HepG2 (cell line): ENCODE measurements around the gene PXYLP1. TPM values are rescaled to one million over a fixed set of nuclear protein-coding genes. Genes with fewer than 3 reads are reported as not detected.
A peak's percentile ranks its signal among the peaks of the same experiment; 100 is the strongest.

ENCODE experiments used
- ATF3 ChIP-seq: sonication (generic); formaldehyde crosslinking; IDR thresholded peaks from 2 replicates; pipeline ENCODE4 v1.4.0; 2020; ENCODE audit warnings: missing genetic modification reagents
- E2F2 ChIP-seq: sonication (generic); formaldehyde crosslinking; IDR thresholded peaks from 2 replicates; pipeline ENCODE4 v1.4.0; 2020; ENCODE audit warnings: missing genetic modification reagents, borderline replicate concordance
- FOSL1 ChIP-seq: sonication (generic); formaldehyde crosslinking; IDR thresholded peaks from 2 replicates; pipeline ENCODE4 v1.9.0; 2021; ENCODE audit warnings: missing genetic modification reagents, borderline replicate concordance
- FOXK2 ChIP-seq: fragments of 450-650 bp; IDR thresholded peaks from 2 replicates; pipeline ENCODE4 v1.6.1; 2016
- KDM5A ChIP-seq: fragments of 200-600 bp; sonication (generic); IDR thresholded peaks from 2 replicates; pipeline ENCODE4 v1.7.0; 2018; ENCODE audit warnings: antibody characterized with exemption, mild to moderate bottlenecking, low read length, borderline replicate concordance
- MIER3 ChIP-seq: IDR thresholded peaks from 2 replicates; pipeline ENCODE4 v1.6.1; 2016; ENCODE audit warnings: missing compliant biosample characterization, borderline replicate concordance
- NFYB ChIP-seq: sonication (generic); formaldehyde crosslinking; IDR thresholded peaks from 2 replicates; pipeline ENCODE4 v1.4.0; 2020; ENCODE audit warnings: missing genetic modification reagents
- NONO ChIP-seq, 2 experiments: fragments of 450-650 bp in 1 of 2; sonication (generic) in 1 of 2; formaldehyde crosslinking in 1 of 2; IDR thresholded peaks in 1 of 2; conservative IDR thresholded peaks in 1 of 2; 2 replicates each; pipeline versions ENCODE4 v1.6.1 to v1.8.0; 2017 to 2022; ENCODE audit warnings: mild to moderate bottlenecking in 1 of 2, missing genetic modification reagents in 1 of 2, moderate library complexity in 1 of 2
- SSRP1 ChIP-seq: IDR thresholded peaks from 2 replicates; pipeline ENCODE4 v1.6.1; 2016; ENCODE audit warnings: control low read depth
- TEAD3 ChIP-seq: optimal IDR thresholded peaks from 2 replicates; pipeline ENCODE3; 2016; ENCODE audit warnings: borderline replicate concordance
- USF2 ChIP-seq, 2 experiments: sonication (generic) in 1 of 2; formaldehyde crosslinking in 1 of 2; IDR thresholded peaks; 2 replicates each; pipeline versions ENCODE4 v1.5.1 to v1.6.1; 2011 to 2020; ENCODE audit warnings: borderline replicate concordance in 1 of 2, low read depth in 1 of 2, low read length in 1 of 2, mild to moderate bottlenecking in 1 of 2, missing genetic modification reagents in 1 of 2, moderate library complexity in 1 of 2
- ZNF44 ChIP-seq: sonication (generic); formaldehyde crosslinking; IDR thresholded peaks from 2 replicates; pipeline ENCODE4 v1.5.1; 2020; ENCODE audit warnings: mild to moderate bottlenecking, missing genetic modification reagents
- ZNF549 ChIP-seq: sonication (generic); formaldehyde crosslinking; IDR thresholded peaks from 2 replicates; pipeline ENCODE4 v1.5.0; 2020; ENCODE audit warnings: missing genetic modification reagents
- ZNF660 ChIP-seq: sonication (generic); formaldehyde crosslinking; IDR thresholded peaks from 2 replicates; pipeline ENCODE4 v1.5.1; 2020; ENCODE audit warnings: mild to moderate bottlenecking, low read depth, missing genetic modification reagents, borderline replicate concordance
- ZNF720 ChIP-seq: sonication (generic); formaldehyde crosslinking; IDR thresholded peaks from 2 replicates; pipeline ENCODE4 v1.4.0; 2020; ENCODE audit warnings: missing genetic modification reagents
- ZNF782 ChIP-seq: sonication (generic); formaldehyde crosslinking; IDR thresholded peaks from 2 replicates; pipeline ENCODE4 v1.4.0; 2020; ENCODE audit warnings: missing genetic modification reagents, mild to moderate bottlenecking, borderline replicate concordance
- polyA plus RNA-seq, 8 experiments: library from polyadenylated mRNA; depleted of rRNA in 3 of 8; stranded (reverse) in 7 of 8; unstranded in 1 of 8; fragments of >200 nt; fragmentation: Illumina TruSeq in 4 of 8; extraction: Trizol in 4 of 8; gene quantifications; 2 replicates each; pipeline versions ENCODE4 v1.2.1 to v1.2.3, GENCODE V29; 2011 to 2016; ENCODE audit warnings: low read depth in 4 of 8, missing spikeins in 1 of 8, mixed read lengths in 1 of 8; ENCODE audit not compliant: insufficient read depth in 1 of 8
- total RNA-seq, 5 experiments: library from RNA; depleted of rRNA; stranded (reverse); fragments of >200 nt; fragmentation: Illumina TruSeq; extraction: Trizol; gene quantifications; 2 replicates each; pipeline ENCODE4 v1.2.3, GENCODE V29; 2016; ENCODE audit warnings: low read depth in 1 of 5
- TF ChIP-seq, protein P1 (sequence below): sonication (generic); formaldehyde crosslinking; IDR thresholded peaks from 2 replicates; pipeline ENCODE4 v1.4.0; 2020; ENCODE audit warnings: mild to moderate bottlenecking, low read depth, missing genetic modification reagents
- TF ChIP-seq, protein P2 (sequence below): sonication (generic); formaldehyde crosslinking; IDR thresholded peaks from 2 replicates; pipeline ENCODE4 v1.5.0; 2020; ENCODE audit warnings: mild to moderate bottlenecking, missing genetic modification reagents, borderline replicate concordance

PXYLP1 gene
- total and polyA plus RNA-seq, 2 of the 13 experiments (the other 11 are each of a cell fraction or from before 2014, with no cell fraction given), result 4.9 to 8.1 TPM

DNA sequence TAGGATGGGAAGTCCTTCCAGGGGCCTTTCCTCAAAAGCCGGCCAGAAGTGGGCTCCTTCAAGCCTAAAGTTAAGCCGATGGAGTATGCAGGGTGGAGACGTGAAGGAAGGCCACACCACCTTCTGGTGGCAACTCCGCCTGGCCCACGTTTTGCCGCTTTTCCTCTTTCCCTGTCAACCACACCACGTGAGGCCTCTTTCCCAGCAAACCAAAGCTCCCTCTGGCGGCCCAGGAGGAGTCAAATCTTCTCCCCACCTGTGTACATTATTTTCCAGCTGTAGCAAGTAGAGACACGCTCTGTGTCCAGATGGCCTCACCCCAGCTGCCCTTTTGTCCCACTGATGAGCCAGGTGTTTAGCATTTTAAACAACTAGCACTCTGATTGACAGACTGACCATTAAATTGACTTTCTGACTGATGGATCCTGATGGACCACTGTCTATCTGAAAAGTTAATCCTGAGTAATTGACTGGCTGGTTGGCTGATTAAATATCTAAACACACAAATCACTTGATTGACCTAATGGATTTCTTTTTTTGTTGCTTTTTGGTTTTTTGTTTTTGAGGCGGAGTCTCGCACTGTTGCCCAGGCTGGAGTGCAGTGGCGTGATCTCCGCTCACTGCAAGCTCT lies 77.1 kb downstream of the PXYLP1 start (continued):
- TF ChIP-seq, protein P1, sequence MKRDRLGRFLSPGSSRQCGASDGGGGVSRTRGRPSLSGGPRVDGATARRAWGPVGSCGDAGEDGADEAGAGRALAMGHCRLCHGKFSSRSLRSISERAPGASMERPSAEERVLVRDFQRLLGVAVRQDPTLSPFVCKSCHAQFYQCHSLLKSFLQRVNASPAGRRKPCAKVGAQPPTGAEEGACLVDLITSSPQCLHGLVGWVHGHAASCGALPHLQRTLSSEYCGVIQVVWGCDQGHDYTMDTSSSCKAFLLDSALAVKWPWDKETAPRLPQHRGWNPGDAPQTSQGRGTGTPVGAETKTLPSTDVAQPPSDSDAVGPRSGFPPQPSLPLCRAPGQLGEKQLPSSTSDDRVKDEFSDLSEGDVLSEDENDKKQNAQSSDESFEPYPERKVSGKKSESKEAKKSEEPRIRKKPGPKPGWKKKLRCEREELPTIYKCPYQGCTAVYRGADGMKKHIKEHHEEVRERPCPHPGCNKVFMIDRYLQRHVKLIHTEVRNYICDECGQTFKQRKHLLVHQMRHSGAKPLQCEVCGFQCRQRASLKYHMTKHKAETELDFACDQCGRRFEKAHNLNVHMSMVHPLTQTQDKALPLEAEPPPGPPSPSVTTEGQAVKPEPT, result 0 out of 2 replicates have a peak, but pooled peaks have one; percentile 45
- TF ChIP-seq MIER3 (CRISPR knock-in tag) (no peak), FOSL1 (CRISPR knock-in tag) (no peak), ZNF720 (CRISPR knock-in tag) (no peak), TEAD3 (CRISPR knock-in tag) (peak; percentile 41), USF2 (IDR thresholded peaks at IDR 0.05; ENCODE audit: low read depth, low read length) (peak; percentile 89), USF2 (CRISPR knock-in tag; IDR thresholded peaks at IDR 0.05; ENCODE audit: borderline replicate concordance) (peak; percentile 92; the same call in 1 of the 2 replicates), E2F2 (CRISPR knock-in tag) (no peak), FOXK2 (no peak), NFYB (CRISPR knock-in tag) (no peak), ATF3 (CRISPR knock-in tag) (no peak), ZNF782 (CRISPR knock-in tag) (no peak), ZNF44 (CRISPR knock-in tag) (no peak), NONO (IDR thresholded peaks at IDR 0.05) (no peak), NONO (CRISPR knock-in tag; conservative IDR thresholded peaks at IDR 0.05) (peak; percentile 71), ZNF549 (CRISPR knock-in tag) (no peak), SSRP1 (CRISPR knock-in tag) (no peak), KDM5A (no peak), ZNF660 (CRISPR knock-in tag) (no peak)
- TF ChIP-seq, protein P2, sequence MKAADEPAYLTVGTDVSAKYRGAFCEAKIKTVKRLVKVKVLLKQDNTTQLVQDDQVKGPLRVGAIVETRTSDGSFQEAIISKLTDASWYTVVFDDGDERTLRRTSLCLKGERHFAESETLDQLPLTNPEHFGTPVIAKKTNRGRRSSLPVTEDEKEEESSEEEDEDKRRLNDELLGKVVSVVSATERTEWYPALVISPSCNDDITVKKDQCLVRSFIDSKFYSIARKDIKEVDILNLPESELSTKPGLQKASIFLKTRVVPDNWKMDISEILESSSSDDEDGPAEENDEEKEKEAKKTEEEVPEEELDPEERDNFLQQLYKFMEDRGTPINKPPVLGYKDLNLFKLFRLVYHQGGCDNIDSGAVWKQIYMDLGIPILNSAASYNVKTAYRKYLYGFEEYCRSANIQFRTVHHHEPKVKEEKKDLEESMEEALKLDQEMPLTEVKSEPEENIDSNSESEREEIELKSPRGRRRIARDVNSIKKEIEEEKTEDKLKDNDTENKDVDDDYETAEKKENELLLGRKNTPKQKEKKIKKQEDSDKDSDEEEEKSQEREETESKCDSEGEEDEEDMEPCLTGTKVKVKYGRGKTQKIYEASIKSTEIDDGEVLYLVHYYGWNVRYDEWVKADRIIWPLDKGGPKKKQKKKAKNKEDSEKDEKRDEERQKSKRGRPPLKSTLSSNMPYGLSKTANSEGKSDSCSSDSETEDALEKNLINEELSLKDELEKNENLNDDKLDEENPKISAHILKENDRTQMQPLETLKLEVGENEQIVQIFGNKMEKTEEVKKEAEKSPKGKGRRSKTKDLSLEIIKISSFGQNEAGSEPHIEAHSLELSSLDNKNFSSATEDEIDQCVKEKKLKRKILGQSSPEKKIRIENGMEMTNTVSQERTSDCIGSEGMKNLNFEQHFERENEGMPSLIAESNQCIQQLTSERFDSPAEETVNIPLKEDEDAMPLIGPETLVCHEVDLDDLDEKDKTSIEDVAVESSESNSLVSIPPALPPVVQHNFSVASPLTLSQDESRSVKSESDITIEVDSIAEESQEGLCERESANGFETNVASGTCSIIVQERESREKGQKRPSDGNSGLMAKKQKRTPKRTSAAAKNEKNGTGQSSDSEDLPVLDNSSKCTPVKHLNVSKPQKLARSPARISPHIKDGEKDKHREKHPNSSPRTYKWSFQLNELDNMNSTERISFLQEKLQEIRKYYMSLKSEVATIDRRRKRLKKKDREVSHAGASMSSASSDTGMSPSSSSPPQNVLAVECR (CRISPR knock-in tag), result peak; percentile 46; the same call in 1 of the 2 replicates
